Loucy (cell line): ENCODE measurements around the gene PSMB2.
"Not testable (repeated sequence)": the region's sequence is repeated elsewhere in the genome, so short reads cannot be mapped to it uniquely, and the experiment has no call there.

ENCODE experiments used
- CTCF ChIP-seq: fragments of 200-600 bp; sonication (generic); conservative IDR thresholded peaks from 2 replicates; pipeline ENCODE4 v1.5.1; 2014; ENCODE audit warnings: mild to moderate bottlenecking, antibody characterized with exemption, low read length
- EZH2phosphoT487 ChIP-seq: fragments of 200-600 bp; IDR thresholded peaks from 2 replicates; pipeline ENCODE4 v1.6.1; 2018; ENCODE audit warnings: antibody characterized with exemption, mild to moderate bottlenecking, moderate library complexity, borderline replicate concordance

GRCh38 chr1:35585805-35586204 lies 55.5 kb downstream of the PSMB2 start:
- TF ChIP-seq CTCF, EZH2phosphoT487: not testable (repeated sequence)
